ENCODE data around the gene CYP2D6. TPM values are rescaled to one million over a fixed set of nuclear protein-coding genes. Genes with fewer than 3 reads are reported as not detected.
A peak's percentile ranks its signal among the peaks of the same experiment; 100 is the strongest.

CYP2D6 gene
- total and polyA plus RNA-seq, 4 experiments from 2014 or later: 0.23 to 10.7 (median 8.8) TPM; not detected in 1

GRCh38 chr22:42158456-42159132, 28.0 kb upstream of the CYP2D6 start:
- peaks cover 0 to 2% (median 0%) of the 10 kb centered on the region in 8 donors for H3K9me3 Mint-ChIP-seq
- H3K4me1 Mint-ChIP-seq: no peaks in the 10 kb centered on the region
- Histone ChIP-seq H3K27ac (ENCODE audit: low read depth, low read length) (no peak overlapping the region), H3K4me3 (ENCODE audit: low read length in 2 of 2) (no peak overlapping the region), H3K36me3 (ENCODE audit: insufficient read depth, low read length) (peaks cover 12% of the 10 kb centered on the region), H3K4me1 (ENCODE audit: insufficient read depth, low read length) (no peaks in the 10 kb centered on the region), H3K27me3 (ENCODE audit: insufficient read depth, low read length) (no peaks in the 10 kb centered on the region), H3K9me3 (ENCODE audit: control insufficient read depth in 1 of 2, low read length in 2 of 2) (no peaks in the 10 kb centered on the region)
- H3K4me3 Mint-ChIP-seq: no peak overlapping the region
- no peak for DNase-seq
- POLR2A ChIA-PET (ENCODE audit: partially characterized antibody): no interaction called here
- CTCF ChIA-PET (ENCODE audit: partially characterized antibody): interaction anchor here (1.1 kb wide), 1 partner anchor 67 kb away, joined by 3 read pairs; no protein-coding TSS in a partner anchor
- H3K27ac Mint-ChIP-seq: peak overlapping the region in 4 of 7 donors; percentile 25 to 57 (median 52)
- intact Hi-C loops (cut with micrococcal nuclease): no loop called here
- no peaks in the 10 kb centered on the region for H3K27me3 Mint-ChIP-seq
- H3K36me3 Mint-ChIP-seq: peaks cover 27 to 46% of the 10 kb centered on the region in 2 donors

- Mint-ChIP-seq H3K27me3 (no peaks in the 10 kb centered on the region), H3K4me3 (no peak overlapping the region), H3K9me3 (peaks cover 0 to 3% (median 0%) of the 10 kb centered on the region in 8 donors), H3K27ac (no peak overlapping the region), H3K36me3 (peaks cover 27 to 49% of the 10 kb centered on the region in 2 donors), H3K4me1 (no peaks in the 10 kb centered on the region)
- intact Hi-C loops (cut with micrococcal nuclease): no loop called here
- H3K27ac ChIP-seq (ENCODE audit: low read depth, low read length): no peak overlapping the region
- H3K9me3 ChIP-seq (ENCODE audit: control insufficient read depth in 1 of 2, low read length in 2 of 2): no peaks in the 10 kb centered on the region
- H3K4me3 ChIP-seq (ENCODE audit: low read length in 2 of 2): no peak overlapping the region
- CTCF ChIA-PET (ENCODE audit: partially characterized antibody): no interaction called here
- no peaks in the 10 kb centered on the region for H3K27me3 ChIP-seq (ENCODE audit: insufficient read depth, low read length)
- DNase-seq: no peak
- peaks cover 12% of the 10 kb centered on the region for H3K36me3 ChIP-seq (ENCODE audit: insufficient read depth, low read length)
- no peaks in the 10 kb centered on the region for H3K4me1 ChIP-seq (ENCODE audit: insufficient read depth, low read length)
- POLR2A ChIA-PET (ENCODE audit: partially characterized antibody): no interaction called here
Measured at GRCh38 chr22:42156598-42156997, 26.0 kb upstream of the CYP2D6 start.

- H3K36me3 Mint-ChIP-seq: peaks cover 27 to 54% of the 10 kb centered on the region in 2 donors
- H3K9me3 Mint-ChIP-seq: peaks cover 0 to 3% (median 0%) of the 10 kb centered on the region in 8 donors
- no peaks in the 10 kb centered on the region for H3K27me3 Mint-ChIP-seq
- Histone ChIP-seq H3K27ac (ENCODE audit: low read depth, low read length) (no peak overlapping the region), H3K36me3 (ENCODE audit: insufficient read depth, low read length) (peaks cover 12% of the 10 kb centered on the region), H3K9me3 (ENCODE audit: control insufficient read depth in 1 of 2, low read length in 2 of 2) (no peaks in the 10 kb centered on the region), H3K4me1 (ENCODE audit: insufficient read depth, low read length) (no peaks in the 10 kb centered on the region), H3K4me3 (ENCODE audit: low read length in 2 of 2) (no peak overlapping the region), H3K27me3 (ENCODE audit: insufficient read depth, low read length) (no peaks in the 10 kb centered on the region)
- H3K4me3 Mint-ChIP-seq: no peak overlapping the region
- CTCF ChIA-PET (ENCODE audit: partially characterized antibody): no interaction called here
- POLR2A ChIA-PET (ENCODE audit: partially characterized antibody): no interaction called here
- no peaks in the 10 kb centered on the region for H3K4me1 Mint-ChIP-seq
- intact Hi-C loops (cut with micrococcal nuclease): no loop called here
- peak overlapping the region in 1 of 7 donors; percentile 23 for H3K27ac Mint-ChIP-seq
- no peak for DNase-seq
Measured at GRCh38 chr22:42156121-42156520, 25.5 kb upstream of the CYP2D6 start.

GRCh38 chr22:42155053-42155543, 24.5 kb upstream of the CYP2D6 start:
- Histone ChIP-seq H3K27ac (ENCODE audit: low read depth, low read length) (no peak overlapping the region), H3K27me3 (ENCODE audit: insufficient read depth, low read length) (no peaks in the 10 kb centered on the region), H3K36me3 (ENCODE audit: insufficient read depth, low read length) (peaks cover 12% of the 10 kb centered on the region), H3K4me1 (ENCODE audit: insufficient read depth, low read length) (no peaks in the 10 kb centered on the region), H3K4me3 (ENCODE audit: low read length in 2 of 2) (no peak overlapping the region), H3K9me3 (ENCODE audit: control insufficient read depth in 1 of 2, low read length in 2 of 2) (no peaks in the 10 kb centered on the region)
- H3K27ac Mint-ChIP-seq: no peak overlapping the region
- CTCF ChIA-PET (ENCODE audit: partially characterized antibody): interaction anchor here (1.4 kb wide), 1 partner anchor 290 kb away, joined by 3 read pairs; no protein-coding TSS in a partner anchor
- H3K27me3 Mint-ChIP-seq: no peaks in the 10 kb centered on the region
- peaks cover 0 to 3% (median 0%) of the 10 kb centered on the region in 8 donors for H3K9me3 Mint-ChIP-seq
- H3K4me3 Mint-ChIP-seq: peak overlapping the region in 1 of 8 donors; percentile 15
- POLR2A ChIA-PET (ENCODE audit: partially characterized antibody): no interaction called here
- intact Hi-C loops (cut with micrococcal nuclease): no loop called here
- peaks cover 24 to 53% of the 10 kb centered on the region in 2 donors for H3K36me3 Mint-ChIP-seq
- no peaks in the 10 kb centered on the region for H3K4me1 Mint-ChIP-seq
- no peak for DNase-seq

GRCh38 chr22:42154293-42155052, 23.9 kb upstream of the CYP2D6 start:
- no peak for DNase-seq
- H3K4me1 Mint-ChIP-seq: no peaks in the 10 kb centered on the region
- H3K4me3 Mint-ChIP-seq: no peak overlapping the region
- ChIA-PET CTCF (ENCODE audit: partially characterized antibody) (interaction anchor here (1.4 kb wide), 1 partner anchor 290 kb away, joined by 3 read pairs; no protein-coding TSS in a partner anchor), POLR2A (ENCODE audit: partially characterized antibody) (no interaction called here)
- Histone ChIP-seq H3K36me3 (ENCODE audit: insufficient read depth, low read length) (peaks cover 12% of the 10 kb centered on the region), H3K27me3 (ENCODE audit: insufficient read depth, low read length) (no peaks in the 10 kb centered on the region), H3K4me3 (ENCODE audit: low read length in 2 of 2) (no peak overlapping the region), H3K4me1 (ENCODE audit: insufficient read depth, low read length) (no peaks in the 10 kb centered on the region), H3K9me3 (ENCODE audit: control insufficient read depth in 1 of 2, low read length in 2 of 2) (no peaks in the 10 kb centered on the region), H3K27ac (ENCODE audit: low read depth, low read length) (no peak overlapping the region)
- peaks cover 24 to 52% of the 10 kb centered on the region in 2 donors for H3K36me3 Mint-ChIP-seq
- intact Hi-C loops (cut with micrococcal nuclease): no loop called here
- peaks cover 0 to 3% (median 0%) of the 10 kb centered on the region in 8 donors for H3K9me3 Mint-ChIP-seq
- H3K27ac Mint-ChIP-seq: peak overlapping the region in 3 of 7 donors; percentile 29 to 85 (median 70)
- no peaks in the 10 kb centered on the region for H3K27me3 Mint-ChIP-seq

GRCh38 chr22:42152661-42153270, 22.2 kb upstream of the CYP2D6 start:
- CTCF ChIA-PET (ENCODE audit: partially characterized antibody): interaction anchor here (1.9 kb wide), 1 partner anchor 62 kb away, joined by 4 read pairs; the partner anchor contains the start of gene NDUFA6
- Histone ChIP-seq H3K4me1 (ENCODE audit: insufficient read depth, low read length) (no peaks in the 10 kb centered on the region), H3K4me3 (ENCODE audit: low read length in 2 of 2) (no peak overlapping the region), H3K27ac (ENCODE audit: low read depth, low read length) (no peak overlapping the region), H3K36me3 (ENCODE audit: insufficient read depth, low read length) (peaks cover 11% of the 10 kb centered on the region), H3K9me3 (ENCODE audit: control insufficient read depth in 1 of 2, low read length in 2 of 2) (no peaks in the 10 kb centered on the region), H3K27me3 (ENCODE audit: insufficient read depth, low read length) (no peaks in the 10 kb centered on the region)
- Mint-ChIP-seq H3K27me3 (no peaks in the 10 kb centered on the region), H3K36me3 (peaks cover 31 to 51% of the 10 kb centered on the region in 2 donors), H3K9me3 (peaks cover 0 to 3% (median 0%) of the 10 kb centered on the region in 8 donors), H3K4me1 (no peaks in the 10 kb centered on the region), H3K4me3 (no peak overlapping the region), H3K27ac (no peak overlapping the region)
- POLR2A ChIA-PET (ENCODE audit: partially characterized antibody): no interaction called here
- no peak for DNase-seq
- intact Hi-C loops (cut with micrococcal nuclease): no loop called here
